Measurements from ENCODE around the gene ROBO1. TPM values are rescaled to one million over a fixed set of nuclear protein-coding genes. Genes with fewer than 3 reads are reported as not detected.

ROBO1 gene
- total and polyA plus RNA-seq, 2 donors (not counting 3 experiments of a cell fraction or from before 2014, with no cell fraction given), result 5.9 to 14.2 TPM

DNA sequence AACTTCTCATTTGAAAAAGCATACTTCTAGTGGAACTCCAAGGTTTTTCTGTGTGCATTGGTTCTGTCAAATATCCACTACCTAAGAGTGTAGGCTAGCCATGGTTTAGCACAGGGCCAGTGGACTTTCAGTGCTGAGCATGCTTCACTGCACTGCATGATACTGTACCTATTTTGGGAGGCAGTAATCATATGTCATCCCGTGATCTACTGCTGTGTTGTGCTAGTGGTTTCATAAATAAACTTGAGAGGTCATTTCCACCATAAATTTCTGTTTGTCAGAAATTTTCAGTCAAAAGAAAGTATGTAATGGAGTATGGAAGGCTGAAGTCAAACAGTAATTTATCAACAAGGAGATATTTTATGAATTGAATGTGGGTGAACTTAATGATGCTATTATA lies 203.6 kb downstream of the ROBO1 start:
- no peaks in the 10 kb centered on the region for H3K79me2 ChIP-seq (ENCODE audit: control insufficient read depth, insufficient read depth, low read length)
- no peaks in the 10 kb centered on the region for H3K36me3 ChIP-seq (ENCODE audit: control insufficient read depth in 2 of 2, extremely low read depth in 1 of 2, insufficient read depth in 2 of 2, low read length in 2 of 2)
- H3K4me2 ChIP-seq (ENCODE audit: insufficient read depth, low read length), result no peak overlapping the region
- H4K20me1 ChIP-seq (replicated peaks; ENCODE audit: control insufficient read depth, extremely low read depth, insufficient read depth, low read length), result no peaks in the 10 kb centered on the region
- intact Hi-C loops (cut with micrococcal nuclease) (no loop called here), dilution Hi-C loops (cut with MboI; ENCODE audit: extremely low pct_ligation_motif_present, low sequenced_read_pairs) (no loop called here)
- no peaks in the 10 kb centered on the region for H3K27me3 ChIP-seq (ENCODE audit: control insufficient read depth in 2 of 2, insufficient read depth in 2 of 2, low read length in 2 of 2)
- DNase-seq (ENCODE audit: low read depth, low spot score), result no peak
- BruUV-seq (replicated peaks), result no TSS peak
- TF ChIP-seq POLR2A (IDR thresholded peaks at IDR 0.05; ENCODE audit: low read depth, low read length), result no peak
- TF ChIP-seq, protein P1, sequence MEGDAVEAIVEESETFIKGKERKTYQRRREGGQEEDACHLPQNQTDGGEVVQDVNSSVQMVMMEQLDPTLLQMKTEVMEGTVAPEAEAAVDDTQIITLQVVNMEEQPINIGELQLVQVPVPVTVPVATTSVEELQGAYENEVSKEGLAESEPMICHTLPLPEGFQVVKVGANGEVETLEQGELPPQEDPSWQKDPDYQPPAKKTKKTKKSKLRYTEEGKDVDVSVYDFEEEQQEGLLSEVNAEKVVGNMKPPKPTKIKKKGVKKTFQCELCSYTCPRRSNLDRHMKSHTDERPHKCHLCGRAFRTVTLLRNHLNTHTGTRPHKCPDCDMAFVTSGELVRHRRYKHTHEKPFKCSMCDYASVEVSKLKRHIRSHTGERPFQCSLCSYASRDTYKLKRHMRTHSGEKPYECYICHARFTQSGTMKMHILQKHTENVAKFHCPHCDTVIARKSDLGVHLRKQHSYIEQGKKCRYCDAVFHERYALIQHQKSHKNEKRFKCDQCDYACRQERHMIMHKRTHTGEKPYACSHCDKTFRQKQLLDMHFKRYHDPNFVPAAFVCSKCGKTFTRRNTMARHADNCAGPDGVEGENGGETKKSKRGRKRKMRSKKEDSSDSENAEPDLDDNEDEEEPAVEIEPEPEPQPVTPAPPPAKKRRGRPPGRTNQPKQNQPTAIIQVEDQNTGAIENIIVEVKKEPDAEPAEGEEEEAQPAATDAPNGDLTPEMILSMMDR (IDR thresholded peaks at IDR 0.05; ENCODE audit: extremely low read depth in 1 of 2, insufficient read depth in 1 of 2, low read depth in 1 of 2, low read length in 2 of 2), result no peak
- TF ChIP-seq EZH2 (IDR thresholded peaks at IDR 0.05; ENCODE audit: borderline replicate concordance, low read depth, low read length, severe bottlenecking), result no peak
- no peak for TF ChIP-seq JUN (IDR thresholded peaks at IDR 0.05; ENCODE audit: borderline replicate concordance, insufficient read depth, insufficient read length, low read depth)
- no peak for TF ChIP-seq FOS (IDR thresholded peaks at IDR 0.05; ENCODE audit: borderline replicate concordance, insufficient read depth, low read length)
- TF ChIP-seq MYC (IDR thresholded peaks at IDR 0.05; ENCODE audit: low read depth, low read length), result no peak
- TF ChIP-seq POLR2AphosphoS5 (IDR thresholded peaks at IDR 0.05; ENCODE audit: insufficient read depth, low read depth, low read length), result no peak
- no peak for TF ChIP-seq GATA2 (IDR thresholded peaks at IDR 0.05; ENCODE audit: insufficient read depth, insufficient read length, low read depth, low read length)
- TF ChIP-seq, protein P2, sequence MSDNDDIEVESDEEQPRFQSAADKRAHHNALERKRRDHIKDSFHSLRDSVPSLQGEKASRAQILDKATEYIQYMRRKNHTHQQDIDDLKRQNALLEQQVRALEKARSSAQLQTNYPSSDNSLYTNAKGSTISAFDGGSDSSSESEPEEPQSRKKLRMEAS (IDR thresholded peaks at IDR 0.05; ENCODE audit: insufficient read depth, insufficient read length), result no peak
- ChIA-PET CTCF (no interaction called here), POLR2A (no interaction called here)
- no peaks in the 10 kb centered on the region for H3K4me1 ChIP-seq (ENCODE audit: control insufficient read depth, extremely low read depth, insufficient read depth, low read length)
- no peak overlapping the region for H3K9ac ChIP-seq (replicated peaks; ENCODE audit: extremely low read depth, insufficient read depth, low read length)
- H3K27ac ChIP-seq (ENCODE audit: insufficient read depth, low read depth, low read length), result no peak overlapping the region
- H3K9me1 ChIP-seq (replicated peaks; ENCODE audit: control insufficient read depth, extremely low read depth, insufficient read depth, low read length), result no peaks in the 10 kb centered on the region
- no peaks in the 10 kb centered on the region for H3K9me3 ChIP-seq (replicated peaks; ENCODE audit: control insufficient read depth, insufficient read depth, low read length)
- H2AFZ ChIP-seq (ENCODE audit: low read depth, low read length), result no peak overlapping the region
- no peak overlapping the region for H3K4me3 ChIP-seq (replicated peaks in 1 of 3; ENCODE audit: insufficient read depth in 1 of 3, low read depth in 1 of 3, low read length in 3 of 3)
- FAIRE-seq, result no peak

All from endothelial cell of umbilical vein (primary cell).